IMR-90 (cell line): ENCODE data around the gene FOCAD. TPM values are rescaled to one million over a fixed set of nuclear protein-coding genes. Genes with fewer than 3 reads are reported as not detected.

Experiments
- ATAC-seq: fragments of 200-7000 bp; cut with Tn5 transposase; 2 replicates; pipeline ENCODE4 v1.9.1; 2020; ENCODE audit warnings: low read depth, mild to moderate bottlenecking, moderate library complexity
- BruUV-seq: library from RNA; stranded (reverse); fragments of 400-500 nt; replicated peaks from 2 replicates; lab custom pipeline; 2021; lab: Mats Ljungman, UMichigan
- CTCF ChIA-PET: fragments of 300-600 bp; formaldehyde crosslinking; extraction: SDS; loops from one replicate; lab custom pipeline; 2021; ENCODE audit warnings: antibody characterized with exemption; lab: Yijun Ruan, JAX
- POLR2A ChIA-PET: fragments of 300-600 bp; sonication (Branson Sonifier 250); formaldehyde crosslinking; loops from one replicate; lab custom pipeline; 2022; ENCODE audit warnings: antibody characterized with exemption; ENCODE audit not compliant: unreplicated experiment; lab: Charles Lee
- DNase-seq: peaks from one replicate; pipeline ENCODE4 v3.0.0; 2013
- H2AFZ ChIP-seq: replicated peaks from 2 replicates; pipeline ENCODE3; 2013; ENCODE audit warnings: low read length, mild to moderate bottlenecking; ENCODE audit not compliant: poor library complexity
- H2AK5ac ChIP-seq: 2 replicates; pipeline ENCODE4 v1.6.1; 2013; ENCODE audit warnings: low read depth, low read length, inconsistent platforms
- H2AK9ac ChIP-seq: replicated peaks from 2 replicates; pipeline ENCODE3; 2013; ENCODE audit warnings: mild to moderate bottlenecking, low read depth, low read length, moderate library complexity; ENCODE audit not compliant: poor library complexity
- H2BK120ac ChIP-seq: 2 replicates; pipeline ENCODE4 v1.6.1; 2013; ENCODE audit warnings: low read depth, low read length, inconsistent platforms
- H2BK15ac ChIP-seq: 3 replicates; pipeline ENCODE4 v1.6.1; 2013; ENCODE audit warnings: low read depth, low read length, inconsistent platforms
- H2BK20ac ChIP-seq: 2 replicates; pipeline ENCODE4 v1.6.1; 2013; ENCODE audit warnings: low read depth, mild to moderate bottlenecking, inconsistent platforms, low read length, moderate library complexity
- H2BK5ac ChIP-seq: 2 replicates; pipeline ENCODE4 v1.6.1; 2013; ENCODE audit warnings: mild to moderate bottlenecking, low read depth, low read length, inconsistent platforms; ENCODE audit not compliant: poor library complexity, severe bottlenecking
- H3K14ac ChIP-seq: replicated peaks from 2 replicates; pipeline ENCODE4 v1.6.1; 2013; ENCODE audit warnings: low read depth, low read length, inconsistent platforms
- H3K18ac ChIP-seq: 2 replicates; pipeline ENCODE4 v1.6.1; 2013; ENCODE audit warnings: low read depth, low read length, control low read depth
- H3K23ac ChIP-seq: 2 replicates; pipeline ENCODE4 v1.6.1; 2013; ENCODE audit warnings: low read depth, low read length, inconsistent platforms
- H3K27ac ChIP-seq: 2 replicates; pipeline ENCODE4 v1.5.1; 2013; ENCODE audit warnings: mild to moderate bottlenecking, control low read depth, low read length; ENCODE audit not compliant: insufficient read depth
- H3K27me3 ChIP-seq: 2 replicates; pipeline ENCODE4 v1.6.1; 2013; ENCODE audit warnings: low read length; ENCODE audit not compliant: control insufficient read depth, insufficient read depth
- H3K36me3 ChIP-seq: 2 replicates; pipeline ENCODE4 v1.6.1; 2013; ENCODE audit warnings: low read length, mixed read lengths; ENCODE audit not compliant: control insufficient read depth, insufficient read depth
- H3K4ac ChIP-seq: 2 replicates; pipeline ENCODE4 v1.6.1; 2013; ENCODE audit warnings: low read depth, low read length, inconsistent platforms
- H3K4me1 ChIP-seq: 2 replicates; pipeline ENCODE4 v1.6.1; 2013; ENCODE audit warnings: low read length, mixed read lengths; ENCODE audit not compliant: control insufficient read depth, insufficient read depth
- H3K4me2 ChIP-seq: 2 replicates; pipeline ENCODE4 v1.6.1; 2013; ENCODE audit warnings: low read depth, mild to moderate bottlenecking, control low read depth, low read length, moderate library complexity
- H3K4me3 ChIP-seq: 2 replicates; pipeline ENCODE4 v1.5.1; 2013; ENCODE audit warnings: low read depth, mild to moderate bottlenecking, control low read depth, low read length, moderate library complexity; ENCODE audit not compliant: insufficient read depth
- H3K56ac ChIP-seq: 2 replicates; pipeline ENCODE4 v1.6.1; 2013; ENCODE audit warnings: low read length, inconsistent platforms; ENCODE audit not compliant: insufficient read depth; ENCODE audit errors: extremely low read depth
- H3K79me1 ChIP-seq, 2 experiments: 2 replicates each; pipeline ENCODE4 v1.6.1; 2013; ENCODE audit warnings: low read length in 2 of 2, inconsistent platforms in 1 of 2, low read depth in 1 of 2
- H3K9ac ChIP-seq: 2 replicates; pipeline ENCODE4 v1.6.1; 2013; ENCODE audit warnings: low read depth, low read length, control low read depth
- H3K9me1 ChIP-seq: 2 replicates; pipeline ENCODE4 v1.6.1; 2013; ENCODE audit warnings: low read length, inconsistent platforms; ENCODE audit not compliant: insufficient read depth
- H3K9me3 ChIP-seq: 2 replicates; pipeline ENCODE4 v1.6.1; 2013; ENCODE audit warnings: low read length; ENCODE audit not compliant: control insufficient read depth, insufficient read depth
- H4K20me1 ChIP-seq: 2 replicates; pipeline ENCODE4 v1.6.1; 2013; ENCODE audit warnings: low read length, inconsistent platforms; ENCODE audit not compliant: insufficient read depth
- H4K5ac ChIP-seq: 2 replicates; pipeline ENCODE4 v1.6.1; 2013; ENCODE audit warnings: mild to moderate bottlenecking, low read depth, low read length, control low read depth
- H4K8ac ChIP-seq, 2 experiments: 2 replicates each; pipeline ENCODE4 v1.6.1; 2013; ENCODE audit warnings: low read depth in 2 of 2, low read length in 2 of 2, control low read depth in 1 of 2, inconsistent platforms in 1 of 2
- H4K91ac ChIP-seq: 2 replicates; pipeline ENCODE4 v1.6.1; 2013; ENCODE audit warnings: low read depth, low read length, inconsistent platforms; ENCODE audit not compliant: insufficient read depth
- BHLHE40 ChIP-seq: fragments of 150-350 bp; IDR thresholded peaks from 2 replicates; pipeline ENCODE4 v1.6.1; 2016; ENCODE audit warnings: mild to moderate bottlenecking, low read depth, low read length
- CEBPB ChIP-seq: IDR thresholded peaks from 2 replicates; pipeline ENCODE4 v1.6.1; 2012; ENCODE audit warnings: low read depth, low read length, improper control_type of control experiment
- CHD1 ChIP-seq: IDR thresholded peaks from 2 replicates; pipeline ENCODE4 v1.6.1; 2012; ENCODE audit warnings: low read depth, low read length, improper control_type of control experiment
- FOS ChIP-seq: fragments of 150-350 bp; IDR thresholded peaks from 2 replicates; pipeline ENCODE4 v1.6.1; 2016; ENCODE audit warnings: low read depth, low read length
- MAFK ChIP-seq: IDR thresholded peaks from 2 replicates; pipeline ENCODE4 v1.6.1; 2012; ENCODE audit warnings: low read depth, low read length, improper control_type of control experiment
- MAZ ChIP-seq: IDR thresholded peaks from 2 replicates; pipeline ENCODE4 v1.6.1; 2012; ENCODE audit warnings: low read depth, mild to moderate bottlenecking, low read length, improper control_type of control experiment, moderate library complexity, borderline replicate concordance
- MXI1 ChIP-seq: IDR thresholded peaks from 2 replicates; pipeline ENCODE4 v1.6.1; 2012; ENCODE audit warnings: low read depth, mild to moderate bottlenecking, low read length, moderate library complexity, borderline replicate concordance
- NFE2L2 ChIP-seq: fragments of 150-350 bp; IDR thresholded peaks from 2 replicates; pipeline ENCODE4 v1.6.1; 2016; ENCODE audit warnings: low read depth, mild to moderate bottlenecking, low read length
- POLR2A ChIP-seq: IDR thresholded peaks from 2 replicates; pipeline ENCODE4 v1.6.1; 2012; ENCODE audit warnings: mild to moderate bottlenecking, low read depth, low read length
- RAD21 ChIP-seq: IDR thresholded peaks from 2 replicates; pipeline ENCODE4 v1.6.1; 2012; ENCODE audit warnings: low read length, improper control_type of control experiment
- RCOR1 ChIP-seq: IDR thresholded peaks from 2 replicates; pipeline ENCODE4 v1.6.1; 2012; ENCODE audit warnings: mild to moderate bottlenecking, low read length, improper control_type of control experiment; ENCODE audit not compliant: insufficient replicate concordance
- RFX5 ChIP-seq: IDR thresholded peaks from 2 replicates; pipeline ENCODE4 v1.8.0; 2012; ENCODE audit warnings: low read depth, mild to moderate bottlenecking, low read length, moderate library complexity
- SMC3 ChIP-seq: fragments of 150-350 bp; IDR thresholded peaks from 2 replicates; pipeline ENCODE4 v1.6.1; 2016; ENCODE audit warnings: low read depth, mild to moderate bottlenecking, antibody characterized with exemption, low read length, moderate library complexity
- WGBS, 2 experiments: methylation state at CpG; one replicate each; pipeline versions ENCODE4 v1.1.5 to v1.1.7; 2013; ENCODE audit warnings: missing lambda C conversion rate in 2 of 2; ENCODE audit not compliant: insufficient read length in 1 of 2; ENCODE audit errors: extremely low coverage in 2 of 2; 5-methylcytosine and 5-hydroxymethylcytosine counted together
- dilution Hi-C: fragments of 300-500 bp; cut with HindIII; formaldehyde crosslinking; loops from one replicate; pipeline ENCODE4 v1.14.3; 2018; ENCODE audit warnings: low sequenced_read_pairs; ENCODE audit not compliant: unreplicated experiment
- in situ Hi-C: fragments of 300-500 bp; cut with MboI; formaldehyde crosslinking; loops from 3 replicates; pipeline ENCODE4 v1.14.3; 2019; ENCODE audit warnings: low sequenced_read_pairs, inconsistent platforms, mixed read lengths
- intact Hi-C: fragments of 100-400 bp; cut with micrococcal nuclease; formaldehyde crosslinking; loops from 2 replicates; pipeline ENCODE4 v1.10.0; 2022
- polyA plus RNA-seq, 3 experiments: library from polyadenylated mRNA; depleted of rRNA; stranded (reverse); fragments of >200 nt; gene quantifications; 2 replicates each; pipeline ENCODE4 v1.2.3, GENCODE V29; 2012; ENCODE audit warnings: low replicate concordance in 1 of 3
- total RNA-seq: library from RNA; depleted of rRNA; stranded (reverse); fragments of >200 nt; gene quantifications from 2 replicates; pipeline ENCODE4 v1.2.3, GENCODE V29; 2012
- TF ChIP-seq, protein P1 (sequence below): fragments of 150-350 bp; IDR thresholded peaks from 2 replicates; pipeline ENCODE4 v1.6.1; 2016; ENCODE audit warnings: low read depth, mild to moderate bottlenecking, low read length, moderate library complexity, borderline replicate concordance
- TF ChIP-seq, protein P2 (sequence below): conservative IDR thresholded peaks from 2 replicates; pipeline ENCODE4 v1.5.1; 2012; ENCODE audit warnings: mild to moderate bottlenecking, low read depth, low read length, improper control_type of control experiment
- TF ChIP-seq, protein P3 (sequence below): fragments of 150-350 bp; IDR thresholded peaks from 2 replicates; pipeline ENCODE4 v1.6.1; 2017; ENCODE audit warnings: mild to moderate bottlenecking, antibody characterized with exemption, low read length, low read depth

Gene FOCAD
- total and polyA plus RNA-seq, 2 of the 4 experiments (the other 2 are of a cell fraction): 28.8 to 91.2 TPM

DNA sequence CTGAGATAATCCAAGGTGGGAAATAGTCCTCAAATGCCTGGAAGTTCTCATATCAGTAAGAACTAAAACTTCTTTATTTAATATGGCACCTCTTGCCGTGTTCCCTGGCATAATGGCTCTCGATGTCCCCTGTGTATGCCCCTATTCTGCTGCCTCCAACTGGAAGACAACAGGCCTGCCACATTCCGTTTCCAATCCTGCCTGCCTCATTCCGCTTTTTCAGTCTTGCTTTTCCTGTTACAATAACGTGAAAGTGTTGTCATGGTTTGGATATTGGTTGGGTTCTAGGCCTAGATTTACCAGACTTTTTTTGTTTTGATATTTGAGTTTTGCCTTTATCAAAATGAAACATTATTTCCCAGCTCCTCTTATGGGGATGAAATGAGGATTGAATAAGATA is 98.2 kb downstream of the FOCAD start:
- no TSS peak for BruUV-seq
- no peak overlapping the region for H3K27ac ChIP-seq
- H3K4me3 ChIP-seq: no peak overlapping the region
- H3K4me2 ChIP-seq: no peak overlapping the region
- ChIA-PET POLR2A (no interaction called here), CTCF (no interaction called here)
- H3K23ac ChIP-seq: no peak overlapping the region
- DNase-seq: no peak
- no peak overlapping the region for H2BK120ac ChIP-seq
- dilution Hi-C loops (no loop called here), in situ Hi-C loops (no loop called here), intact Hi-C loops (no loop called here)
- H2AK9ac ChIP-seq: no peak overlapping the region
- no peak overlapping the region for H4K8ac ChIP-seq
- H3K27me3 ChIP-seq: no peaks in the 10 kb centered on the region
- no CpG with 5 or more reads among the region's 5 CpGs for WGBS, 2 experiments
- no peak overlapping the region for H3K56ac ChIP-seq
- TF ChIP-seq RCOR1 (no peak), NFE2L2 (no peak), MXI1 (no peak), MAZ (no peak), MAFK (no peak), BHLHE40 (no peak), FOS (no peak), RFX5 (no peak), SMC3 (no peak), CHD1 (no peak), CEBPB (no peak), RAD21 (no peak), POLR2A (no peak)
- TF ChIP-seq, protein P1, sequence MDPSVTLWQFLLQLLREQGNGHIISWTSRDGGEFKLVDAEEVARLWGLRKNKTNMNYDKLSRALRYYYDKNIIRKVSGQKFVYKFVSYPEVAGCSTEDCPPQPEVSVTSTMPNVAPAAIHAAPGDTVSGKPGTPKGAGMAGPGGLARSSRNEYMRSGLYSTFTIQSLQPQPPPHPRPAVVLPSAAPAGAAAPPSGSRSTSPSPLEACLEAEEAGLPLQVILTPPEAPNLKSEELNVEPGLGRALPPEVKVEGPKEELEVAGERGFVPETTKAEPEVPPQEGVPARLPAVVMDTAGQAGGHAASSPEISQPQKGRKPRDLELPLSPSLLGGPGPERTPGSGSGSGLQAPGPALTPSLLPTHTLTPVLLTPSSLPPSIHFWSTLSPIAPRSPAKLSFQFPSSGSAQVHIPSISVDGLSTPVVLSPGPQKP: no peak
- TF ChIP-seq, protein P2, sequence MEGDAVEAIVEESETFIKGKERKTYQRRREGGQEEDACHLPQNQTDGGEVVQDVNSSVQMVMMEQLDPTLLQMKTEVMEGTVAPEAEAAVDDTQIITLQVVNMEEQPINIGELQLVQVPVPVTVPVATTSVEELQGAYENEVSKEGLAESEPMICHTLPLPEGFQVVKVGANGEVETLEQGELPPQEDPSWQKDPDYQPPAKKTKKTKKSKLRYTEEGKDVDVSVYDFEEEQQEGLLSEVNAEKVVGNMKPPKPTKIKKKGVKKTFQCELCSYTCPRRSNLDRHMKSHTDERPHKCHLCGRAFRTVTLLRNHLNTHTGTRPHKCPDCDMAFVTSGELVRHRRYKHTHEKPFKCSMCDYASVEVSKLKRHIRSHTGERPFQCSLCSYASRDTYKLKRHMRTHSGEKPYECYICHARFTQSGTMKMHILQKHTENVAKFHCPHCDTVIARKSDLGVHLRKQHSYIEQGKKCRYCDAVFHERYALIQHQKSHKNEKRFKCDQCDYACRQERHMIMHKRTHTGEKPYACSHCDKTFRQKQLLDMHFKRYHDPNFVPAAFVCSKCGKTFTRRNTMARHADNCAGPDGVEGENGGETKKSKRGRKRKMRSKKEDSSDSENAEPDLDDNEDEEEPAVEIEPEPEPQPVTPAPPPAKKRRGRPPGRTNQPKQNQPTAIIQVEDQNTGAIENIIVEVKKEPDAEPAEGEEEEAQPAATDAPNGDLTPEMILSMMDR: no peak
- TF ChIP-seq, protein P3, sequence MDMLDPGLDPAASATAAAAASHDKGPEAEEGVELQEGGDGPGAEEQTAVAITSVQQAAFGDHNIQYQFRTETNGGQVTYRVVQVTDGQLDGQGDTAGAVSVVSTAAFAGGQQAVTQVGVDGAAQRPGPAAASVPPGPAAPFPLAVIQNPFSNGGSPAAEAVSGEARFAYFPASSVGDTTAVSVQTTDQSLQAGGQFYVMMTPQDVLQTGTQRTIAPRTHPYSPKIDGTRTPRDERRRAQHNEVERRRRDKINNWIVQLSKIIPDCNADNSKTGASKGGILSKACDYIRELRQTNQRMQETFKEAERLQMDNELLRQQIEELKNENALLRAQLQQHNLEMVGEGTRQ: no peak
- H3K36me3 ChIP-seq: peaks cover 6% of the 10 kb centered on the region; the same call in 1 of the 2 replicates
- H3K14ac ChIP-seq: no peak overlapping the region
- H2BK15ac ChIP-seq: no peak overlapping the region
- H4K20me1 ChIP-seq: no peaks in the 10 kb centered on the region
- no peak overlapping the region for H3K9ac ChIP-seq
- H2BK20ac ChIP-seq: no peak overlapping the region
- no peak overlapping the region for H4K5ac ChIP-seq
- peaks cover 5% of the 10 kb centered on the region; the same call in 1 of the 2 replicates for H3K9me1 ChIP-seq
- H2AFZ ChIP-seq: no peak overlapping the region
- no peaks in the 10 kb centered on the region for H3K4me1 ChIP-seq
- H3K9me3 ChIP-seq: no peaks in the 10 kb centered on the region
- no peak for ATAC-seq
- H3K18ac ChIP-seq: no peak overlapping the region
- H4K91ac ChIP-seq: no peak overlapping the region
- H2BK5ac ChIP-seq: no peak overlapping the region
- H3K4ac ChIP-seq: no peak overlapping the region
- peaks cover 0 to 7% of the 10 kb centered on the region in 2 experiments; a peak in 3 of 4 replicates for H3K79me1 ChIP-seq
- H2AK5ac ChIP-seq: no peak overlapping the region
